ENCODE results near the gene MAP3K21.

GRCh38 chr1:233334092-233334491, 6.6 kb downstream of the MAP3K21 start:
- TF ChIP-seq CTCF (conservative IDR thresholded peaks at IDR 0.05 in 1 of 2, IDR thresholded peaks at IDR 0.05 in 1 of 2; ENCODE audit: low read depth in 1 of 2, low read length in 2 of 2): no peak
- no peak for TF ChIP-seq EZH2 (IDR thresholded peaks at IDR 0.05; ENCODE audit: low read length, missing control alignments)

All from fibroblast of lung (primary cell).